PC-3 (cell line): ENCODE measurements around the gene SETBP1. TPM values are rescaled to one million over a fixed set of nuclear protein-coding genes. Genes with fewer than 3 reads are reported as not detected.

Source experiments
- ATAC-seq: fragments of 200-7000 bp; cut with Tn5 transposase; 2 replicates; pipeline ENCODE4 v1.9.1; 2020; ENCODE audit warnings: mild to moderate bottlenecking, moderate library complexity
- BruUV-seq: library from RNA; stranded (reverse); fragments of 400-500 nt; replicated peaks from 2 replicates; lab custom pipeline; 2021; lab: Mats Ljungman, UMichigan
- CTCF ChIA-PET: fragments of 300-600 bp; sonication (Branson Sonifier 250); formaldehyde crosslinking; loops from one replicate; lab custom pipeline; 2022; ENCODE audit warnings: antibody characterized with exemption; lab: Charles Lee
- POLR2A ChIA-PET: fragments of 300-600 bp; sonication (Branson Sonifier 250); formaldehyde crosslinking; loops from one replicate; lab custom pipeline; 2022; ENCODE audit warnings: antibody characterized with exemption; ENCODE audit not compliant: unreplicated experiment; lab: Charles Lee
- DNase-seq: peaks from one replicate; pipeline ENCODE4 v3.0.0-alpha.2; 2015
- H2AFZ ChIP-seq: fragments of 300-600 bp; sonication (generic); 2 replicates; pipeline ENCODE4 v1.6.0; 2016; ENCODE audit warnings: antibody characterized with exemption, low read length
- H3F3A ChIP-seq: fragments of 300-600 bp; sonication (generic); one replicate; pipeline ENCODE4 v1.6.0; 2017; ENCODE audit warnings: antibody characterized with exemption, low read length, control low read depth, mild to moderate bottlenecking; ENCODE audit not compliant: unreplicated experiment
- H3K27ac ChIP-seq: fragments of 300-600 bp; sonication (generic); 2 replicates; pipeline ENCODE4 v1.5.1; 2016; ENCODE audit warnings: mild to moderate bottlenecking, low read length
- H3K27me3 ChIP-seq: fragments of 300-600 bp; sonication (generic); 2 replicates; pipeline ENCODE4 v1.6.1; 2016; ENCODE audit warnings: low read length, mixed read lengths
- H3K36me3 ChIP-seq: fragments of 300-600 bp; sonication (generic); 2 replicates; pipeline ENCODE4 v1.6.1; 2016; ENCODE audit warnings: low read depth, mixed run types, low read length, mixed read lengths
- H3K4me1 ChIP-seq: fragments of 300-600 bp; sonication (generic); 2 replicates; pipeline ENCODE4 v1.5.1; 2016; ENCODE audit warnings: low read length; ENCODE audit not compliant: insufficient read depth
- H3K4me2 ChIP-seq: fragments of 300-600 bp; sonication (generic); 2 replicates; pipeline ENCODE4 v1.6.0; 2016; ENCODE audit warnings: low read length
- H3K4me3 ChIP-seq: fragments of 300-600 bp; sonication (generic); 2 replicates; pipeline ENCODE4 v1.5.1; 2016; ENCODE audit warnings: mild to moderate bottlenecking, low read length, mixed read lengths
- H3K79me2 ChIP-seq: fragments of 300-600 bp; sonication (generic); 2 replicates; pipeline ENCODE4 v1.6.1; 2017; ENCODE audit warnings: low read length, mixed read lengths
- H3K9ac ChIP-seq: fragments of 300-600 bp; sonication (generic); 2 replicates; pipeline ENCODE4 v1.6.0; 2016; ENCODE audit warnings: mild to moderate bottlenecking, low read length
- H3K9me2 ChIP-seq: fragments of 300-600 bp; sonication (generic); replicated peaks from 2 replicates; pipeline ENCODE4 v1.6.1; 2016; ENCODE audit warnings: mixed run types, low read length, mixed read lengths
- H3K9me3 ChIP-seq: fragments of 300-600 bp; sonication (generic); 2 replicates; pipeline ENCODE4 v1.6.1; 2016; ENCODE audit warnings: low read length, mixed read lengths
- H4K20me1 ChIP-seq: fragments of 300-600 bp; sonication (generic); 2 replicates; pipeline ENCODE4 v1.6.1; 2016; ENCODE audit warnings: low read length, mixed read lengths
- CTCF ChIP-seq: fragments of 300-600 bp; sonication (generic); conservative IDR thresholded peaks from 2 replicates; pipeline ENCODE4 v1.5.1; 2017; ENCODE audit warnings: antibody characterized with exemption, low read depth, mild to moderate bottlenecking, low read length
- EZH2 ChIP-seq: fragments of 300-600 bp; sonication (generic); IDR thresholded peaks from one replicate; pipeline ENCODE4 v1.6.1; 2017; ENCODE audit warnings: antibody characterized with exemption, mild to moderate bottlenecking, low read length; ENCODE audit not compliant: unreplicated experiment
- EZH2phosphoT487 ChIP-seq: fragments of 300-600 bp; sonication (generic); IDR thresholded peaks from 2 replicates; pipeline ENCODE4 v1.6.1; 2018; ENCODE audit warnings: mild to moderate bottlenecking, antibody characterized with exemption, low read length, borderline replicate concordance
- intact Hi-C: fragments of 100-400 bp; cut with micrococcal nuclease; formaldehyde crosslinking; loops from 2 replicates; pipeline ENCODE4 v1.9.0; 2023
- total RNA-seq: library from RNA; depleted of rRNA; stranded (reverse); fragments of >200 nt; gene quantifications from 2 replicates; pipeline ENCODE4 v1.2.3, GENCODE V29; 2014

Gene SETBP1
- total RNA-seq, 1 experiment from 2014 or later = 2.3 TPM

GRCh38 chr18:45006934-45007333 lies 326.2 kb downstream of the SETBP1 start:
- Histone ChIP-seq H3K4me2 (no peak overlapping the region), H3K27me3 (no peaks in the 10 kb centered on the region), H3K27ac (no peak overlapping the region), H3K36me3 (no peaks in the 10 kb centered on the region), H3K9me2 (no peaks in the 10 kb centered on the region), H3K9me3 (no peaks in the 10 kb centered on the region), H3F3A (no peaks in the 10 kb centered on the region), H3K79me2 (no peaks in the 10 kb centered on the region), H3K4me3 (no peak overlapping the region), H4K20me1 (no peaks in the 10 kb centered on the region), H3K4me1 (no peaks in the 10 kb centered on the region), H2AFZ (no peak overlapping the region), H3K9ac (no peak overlapping the region)
- ATAC-seq (no peak), DNase-seq (no peak)
- ChIA-PET CTCF (no interaction called here), POLR2A (no interaction called here)
- TF ChIP-seq EZH2phosphoT487 (no peak), EZH2 (no peak), CTCF (no peak)
- no TSS peak for BruUV-seq
- intact Hi-C loops = no loop called here

- Histone ChIP-seq H3K9me3 (no peaks in the 10 kb centered on the region), H3K4me3 (no peak overlapping the region), H3K4me2 (no peak overlapping the region), H3F3A (no peaks in the 10 kb centered on the region), H2AFZ (no peak overlapping the region), H3K4me1 (no peaks in the 10 kb centered on the region), H3K27ac (no peak overlapping the region), H3K27me3 (no peaks in the 10 kb centered on the region), H3K36me3 (no peaks in the 10 kb centered on the region), H3K79me2 (no peaks in the 10 kb centered on the region), H3K9ac (no peak overlapping the region), H3K9me2 (no peaks in the 10 kb centered on the region), H4K20me1 (no peaks in the 10 kb centered on the region)
- BruUV-seq = no TSS peak
- ATAC-seq = no peak
- ChIA-PET POLR2A (no interaction called here), CTCF (no interaction called here)
- intact Hi-C loops = no loop called here
- no peak for TF ChIP-seq EZH2
- TF ChIP-seq CTCF = no peak
- no peak for TF ChIP-seq EZH2phosphoT487
- DNase-seq = no peak
These were observed 326.8 kb downstream of the SETBP1 start for GRCh38 chr18:45007531-45007930.

DNA sequence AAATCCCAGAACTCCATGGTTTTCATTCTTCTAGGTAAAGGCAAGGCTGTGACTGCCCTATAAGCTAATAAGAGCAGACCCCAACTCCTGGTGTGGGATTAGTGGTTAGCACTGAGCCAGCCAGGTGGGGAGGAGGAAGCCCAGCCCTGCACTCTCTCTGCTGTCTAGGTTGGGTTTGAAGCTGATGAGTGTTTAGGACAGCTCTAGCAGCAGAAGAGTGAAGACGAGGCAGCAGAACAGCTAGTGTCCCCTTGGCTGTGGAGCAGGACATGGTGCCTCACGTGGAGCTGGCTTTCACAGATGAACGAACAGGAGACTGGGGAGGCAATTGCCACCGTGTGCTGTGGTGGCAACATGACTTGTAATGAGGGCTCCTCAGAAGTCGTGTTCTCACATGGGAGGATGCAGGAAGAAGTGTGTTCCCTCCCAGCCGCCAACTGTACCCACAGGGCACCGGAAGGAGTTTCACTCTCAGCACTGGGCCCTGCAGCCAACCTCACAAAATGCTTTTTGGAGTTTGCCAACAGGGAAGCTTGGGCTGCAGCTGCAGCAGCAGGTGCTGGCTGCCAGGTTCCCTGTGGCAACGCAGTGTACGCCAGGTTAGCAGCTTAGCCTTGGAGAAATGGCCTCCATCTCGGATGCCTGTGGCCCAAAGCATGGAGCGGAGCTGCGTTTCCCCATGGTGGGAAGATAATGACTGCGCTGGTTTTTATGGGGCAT lies 328.2 kb downstream of the SETBP1 start:
- Histone ChIP-seq H3F3A (no peaks in the 10 kb centered on the region), H3K36me3 (no peaks in the 10 kb centered on the region), H3K9me3 (no peaks in the 10 kb centered on the region), H3K4me3 (no peak overlapping the region), H3K9ac (no peak overlapping the region), H3K79me2 (no peaks in the 10 kb centered on the region), H3K4me1 (0 out of 2 replicates have a peak, but pooled peaks cover under 1% of the 10 kb centered on the region), H3K27ac (no peak overlapping the region), H2AFZ (no peak overlapping the region), H4K20me1 (no peaks in the 10 kb centered on the region), H3K9me2 (no peaks in the 10 kb centered on the region), H3K4me2 (no peak overlapping the region), H3K27me3 (no peaks in the 10 kb centered on the region)
- DNase-seq = no peak
- no peak for TF ChIP-seq EZH2phosphoT487
- no peak for TF ChIP-seq EZH2
- TF ChIP-seq CTCF = no peak
- CTCF ChIA-PET = no interaction called here
- POLR2A ChIA-PET = no interaction called here
- BruUV-seq = no TSS peak
- no peak for ATAC-seq
- intact Hi-C loops = no loop called here
